Hematopoietic multipotent progenitor cell treated with erythropoietin and hydrocortisone succinate and interleukin-3 and kit ligand, for 4 days (in vitro differentiated cells): Measurements from ENCODE around the gene RABL2A.
"Not testable (repeated sequence)": the region's sequence is repeated elsewhere in the genome, so short reads cannot be mapped to it uniquely, and the experiment has no call there.

Source experiments
- DNase-seq: peaks from one replicate; pipeline ENCODE4 v3.0.0-alpha.2; 2015

Gene RABL2A

GRCh38 chr2:113626616-113627330, at the start of gene RABL2A:
RABL2A (plus strand) TSS chr2:113627266; CDS start chr2:113628607, 1,341 bp downstream.
- peak; percentile 87 for DNase-seq

DNA sequence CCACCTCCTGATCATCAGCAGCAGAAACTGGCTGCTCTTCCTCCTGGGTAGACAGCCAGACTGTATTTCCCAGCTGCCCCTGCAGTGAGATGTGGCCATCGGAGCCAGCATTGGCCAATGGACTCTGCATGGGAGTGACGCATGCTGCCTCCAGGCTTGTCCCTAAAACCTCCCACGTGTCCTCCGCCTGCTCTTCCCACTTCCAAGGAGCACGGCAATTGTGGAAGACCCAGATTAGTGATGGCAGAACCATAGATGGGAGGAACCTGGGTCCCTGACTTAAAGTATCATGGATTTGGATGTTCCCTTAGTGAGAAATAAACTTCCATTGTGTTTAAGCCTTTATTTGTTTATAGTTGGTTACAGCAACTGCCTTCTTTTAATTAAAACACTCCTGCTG, 48.6 kb upstream of the RABL2A start:
- not testable (repeated sequence) for DNase-seq

DNA sequence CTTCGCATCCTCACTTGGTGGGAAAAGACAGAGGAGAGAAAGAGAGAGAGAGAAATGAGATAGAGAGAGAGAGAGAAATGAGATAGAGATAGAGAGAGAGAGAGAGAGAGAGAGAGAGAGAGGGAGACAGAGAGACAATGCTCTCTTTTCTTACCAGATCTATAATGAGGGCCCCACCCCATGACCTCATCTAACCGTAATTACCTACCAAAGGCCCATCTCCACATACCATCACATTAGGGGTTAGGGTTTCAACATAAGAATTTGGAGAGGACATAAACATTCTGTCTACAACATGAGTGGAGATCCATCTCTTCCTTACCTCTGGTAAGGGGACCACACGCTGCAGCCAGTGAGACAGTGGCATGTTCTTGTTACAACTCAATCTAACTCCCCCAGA, 44.6 kb upstream of the RABL2A start:
- DNase-seq, result peak; percentile 13

DNA sequence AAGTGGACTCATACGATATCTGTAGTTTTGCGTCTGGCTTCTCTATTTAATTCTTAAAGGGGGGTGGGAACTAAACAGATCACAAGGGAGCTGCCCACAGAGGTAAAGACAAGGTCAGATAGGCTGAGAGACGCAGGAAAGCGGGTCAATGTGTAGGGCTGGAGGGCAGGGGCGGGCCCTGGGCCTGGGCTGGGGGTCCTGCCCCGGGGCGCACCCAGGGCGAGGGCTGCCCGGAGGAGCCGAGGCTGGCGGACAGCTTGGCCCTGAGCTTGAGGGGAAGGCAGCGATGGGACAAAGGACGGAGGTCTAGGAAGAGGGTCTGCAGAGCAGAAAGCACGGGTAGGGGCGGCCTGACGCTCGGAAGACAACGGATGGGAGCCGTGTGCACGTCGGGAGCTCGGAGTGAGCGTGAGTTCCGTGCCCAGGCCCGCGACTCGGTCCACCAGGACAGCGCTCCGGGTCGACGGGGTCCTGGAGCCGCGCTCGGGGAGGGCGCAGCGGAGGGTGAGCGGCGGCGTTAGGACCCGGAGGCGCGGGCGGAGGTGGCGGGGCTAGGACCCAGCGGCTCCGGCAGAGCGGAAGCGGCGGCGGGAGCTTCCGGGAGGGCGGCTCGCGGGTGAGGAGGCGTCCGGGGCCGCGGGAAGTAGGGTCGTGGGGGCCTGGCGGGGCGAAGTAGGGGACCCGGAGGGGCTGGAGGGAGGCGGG, 43.4 kb upstream of the RABL2A start:
- DNase-seq, result peak; percentile 93

- peak; percentile 8 for DNase-seq
Observed at GRCh38 chr2:113584311-113585092, 42.6 kb upstream of the RABL2A start.

- peak; percentile 80 for DNase-seq
Observed at GRCh38 chr2:113587201-113587600, 39.9 kb upstream of the RABL2A start.

- not testable (repeated sequence) for DNase-seq
Observed at GRCh38 chr2:113589591-113589990, 37.5 kb upstream of the RABL2A start.

DNA sequence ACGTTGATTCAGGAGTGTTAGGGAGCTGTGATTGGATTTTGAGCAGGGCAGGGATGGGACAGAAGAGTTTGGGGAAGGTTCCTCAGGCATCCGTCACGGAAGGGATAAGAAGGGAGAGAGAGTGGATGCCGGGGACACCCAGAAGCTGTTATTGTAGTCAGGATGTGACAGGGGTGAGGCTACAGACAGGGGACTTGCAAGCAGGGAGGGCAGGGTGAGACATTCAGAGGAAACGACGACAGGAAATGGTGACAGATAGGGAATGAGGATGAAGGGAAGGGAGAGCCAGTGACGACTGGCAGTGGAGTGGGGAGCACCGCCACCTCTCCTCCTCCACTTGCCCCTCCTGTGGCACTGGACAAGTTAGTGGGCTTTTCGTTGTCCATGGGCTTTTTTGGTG, 35.1 kb upstream of the RABL2A start:
- DNase-seq, result peak; percentile 33

DNA sequence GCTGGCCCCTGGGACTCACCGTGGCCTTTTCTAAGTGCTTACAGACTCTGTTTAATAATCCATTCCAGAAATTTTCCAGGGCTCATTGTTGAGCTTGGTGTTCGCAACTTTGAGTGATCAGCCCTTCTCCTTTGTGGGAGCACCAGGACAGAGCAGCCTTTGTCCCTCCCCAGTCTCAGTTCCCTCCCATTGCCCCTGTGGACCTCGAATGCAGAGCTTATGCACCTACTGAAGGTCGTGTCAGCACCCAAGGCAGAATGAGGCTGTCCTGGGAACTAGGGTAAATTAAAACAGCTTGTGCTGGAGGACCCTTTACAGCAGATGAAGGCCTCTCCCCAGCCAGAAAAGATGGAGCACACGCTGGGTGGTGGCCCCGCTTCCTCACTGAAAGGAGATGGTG, 33.8 kb upstream of the RABL2A start:
- not testable (repeated sequence) for DNase-seq

- not testable (repeated sequence) for DNase-seq
Observed at GRCh38 chr2:113595725-113596124, 31.3 kb upstream of the RABL2A start.

DNA sequence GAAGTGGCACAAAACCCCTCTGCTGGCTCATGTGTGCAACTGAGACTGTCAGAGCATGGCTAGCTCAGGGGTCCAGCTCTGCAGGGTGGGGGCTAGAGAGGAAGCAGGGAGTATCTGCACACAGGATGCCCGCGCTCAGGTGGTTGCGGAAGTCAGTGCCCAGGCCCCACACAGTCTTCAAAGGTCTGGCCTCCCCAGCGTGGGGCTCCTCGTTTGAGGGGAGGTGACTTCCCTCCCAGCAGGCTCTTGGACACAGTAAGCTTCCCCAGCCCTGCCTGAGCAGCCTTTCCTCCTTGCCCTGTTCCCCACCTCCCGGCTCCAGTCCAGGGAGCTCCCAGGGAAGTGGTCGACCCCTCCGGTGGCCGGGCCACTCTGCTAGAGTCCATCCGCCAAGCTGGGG, 29.9 kb upstream of the RABL2A start:
- DNase-seq, result not testable (repeated sequence)

DNA sequence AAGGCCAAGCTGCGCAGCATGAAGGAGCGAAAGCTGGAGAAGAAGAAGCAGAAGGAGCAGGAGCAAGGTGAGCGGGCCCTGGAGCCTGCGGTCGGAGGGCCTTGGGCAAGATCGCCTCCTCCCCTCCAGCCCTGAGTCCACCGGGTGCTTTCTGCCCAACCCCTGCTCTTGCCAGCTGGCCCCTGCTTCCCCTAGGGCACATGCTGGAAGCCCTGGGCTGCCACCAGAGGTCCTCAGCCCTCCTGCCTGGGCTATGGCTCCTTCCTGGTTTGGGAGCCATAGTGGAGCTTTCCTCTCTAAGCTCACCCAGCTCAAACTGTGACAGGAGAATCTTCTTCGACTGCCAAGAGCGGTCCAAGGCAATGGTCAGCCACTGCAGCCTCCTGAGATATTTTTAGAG, 29.5 kb upstream of the RABL2A start:
- DNase-seq, result peak; percentile 53

DNA sequence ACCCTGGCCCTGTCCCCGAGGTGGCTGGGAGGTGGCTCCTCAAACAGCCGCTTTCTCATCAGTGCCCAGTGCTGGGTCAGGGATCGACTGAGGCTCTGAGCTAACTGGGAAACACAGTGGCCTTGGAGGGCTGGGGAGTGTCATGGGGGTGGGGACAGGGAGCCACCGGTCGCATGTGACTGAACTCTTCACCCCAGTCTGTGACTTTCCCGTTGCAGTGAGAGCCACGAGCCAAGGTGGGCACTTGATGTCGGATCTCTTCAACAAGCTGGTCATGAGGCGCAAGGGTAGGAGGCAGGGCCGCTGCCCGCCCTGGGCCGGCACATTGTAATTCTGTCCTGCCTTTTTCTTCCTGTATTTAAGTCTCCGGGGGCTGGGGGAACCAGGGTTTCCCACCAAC, 28.9 kb upstream of the RABL2A start:
- DNase-seq, result not testable (repeated sequence)

- DNase-seq, result not testable (repeated sequence)
Observed at GRCh38 chr2:113598738-113599137, 28.3 kb upstream of the RABL2A start.

DNA sequence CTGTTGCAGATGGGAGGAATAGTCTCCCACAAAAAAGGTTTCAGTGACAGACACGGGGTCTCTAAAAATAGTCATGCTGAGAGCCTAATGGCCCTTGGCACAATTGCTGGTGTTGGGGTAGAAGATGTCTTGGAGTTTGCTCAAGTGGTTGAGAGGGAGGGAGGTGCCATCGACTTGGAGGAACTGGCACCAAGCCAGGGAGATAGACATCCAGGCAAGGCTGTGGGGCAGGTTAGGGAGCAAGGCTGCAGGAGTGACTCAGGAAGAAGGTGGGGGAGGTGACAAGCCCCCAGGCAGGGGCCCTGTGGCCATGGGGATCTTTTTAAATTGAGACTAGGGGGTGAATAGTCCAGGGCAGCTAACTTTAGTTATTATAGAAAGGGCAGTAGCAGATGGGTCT, 27.9 kb upstream of the RABL2A start:
- DNase-seq, result not testable (repeated sequence)

- DNase-seq, result peak; percentile 69
Observed at GRCh38 chr2:113602040-113602769, 24.9 kb upstream of the RABL2A start.

- DNase-seq, result peak; percentile 8
Observed at GRCh38 chr2:113602869-113603466, 24.1 kb upstream of the RABL2A start.

GRCh38 chr2:113603467-113604084, 23.5 kb upstream of the RABL2A start:
- peak; percentile 95 for DNase-seq

DNA sequence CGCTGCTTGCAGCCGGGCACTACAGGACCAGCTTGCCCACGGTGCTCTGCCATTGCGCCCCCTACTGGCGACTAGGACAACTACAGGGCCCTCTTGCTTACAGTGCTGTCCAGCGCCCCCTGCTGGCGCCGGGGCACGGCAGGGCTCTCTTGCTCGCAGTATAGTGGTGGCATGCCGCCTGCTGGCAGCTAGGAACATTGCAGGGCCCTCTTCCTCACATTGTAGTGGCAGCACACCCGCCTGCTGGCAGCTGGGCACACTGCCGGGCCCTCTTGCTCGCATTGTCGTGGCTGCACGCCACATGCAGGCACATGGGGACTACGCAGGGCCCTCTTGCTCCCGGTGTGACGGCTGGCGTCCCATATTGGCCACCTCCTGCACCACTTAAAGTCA, 23.0 kb upstream of the RABL2A start:
- DNase-seq, result peak; percentile 95

DNA sequence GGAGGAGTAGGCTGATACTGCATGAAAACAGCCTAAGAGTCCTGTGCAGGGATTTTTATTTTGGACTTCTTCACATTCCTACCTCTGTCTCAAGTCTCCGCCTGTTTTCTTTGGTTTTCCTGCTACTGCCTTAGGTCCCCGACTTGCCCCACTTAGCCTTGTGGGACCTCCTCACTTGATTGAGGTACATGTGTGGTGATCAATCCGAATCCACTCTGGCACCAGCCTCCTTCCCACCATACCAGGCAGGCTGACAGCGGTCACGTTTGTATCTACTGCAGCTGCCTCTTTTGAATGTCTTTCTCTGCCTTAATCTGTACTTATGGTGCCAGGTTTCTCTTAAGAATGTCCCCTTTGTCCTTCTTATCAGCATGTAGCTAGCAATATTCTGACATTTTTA, 22.4 kb upstream of the RABL2A start:
- DNase-seq, result not testable (repeated sequence)

GRCh38 chr2:113606036-113606435, 21.0 kb upstream of the RABL2A start:
- DNase-seq, result peak; percentile 37

GRCh38 chr2:113609822-113610221, 17.2 kb upstream of the RABL2A start:
- peak; percentile 27 for DNase-seq
